ENCODE data around the gene UCHL3.

GRCh38 chr13:75512253-75512652, 37.3 kb upstream of the UCHL3 start:
- no peak for TF ChIP-seq CTCF (IDR thresholded peaks at IDR 0.05)
- TF ChIP-seq POLR2AphosphoS5 (IDR thresholded peaks at IDR 0.05), result no peak
- TF ChIP-seq POLR2A (IDR thresholded peaks at IDR 0.05), result no peak

Measured in prostate gland (tissue), 2 donors.